ENCODE data around the gene APOA1.

DNA sequence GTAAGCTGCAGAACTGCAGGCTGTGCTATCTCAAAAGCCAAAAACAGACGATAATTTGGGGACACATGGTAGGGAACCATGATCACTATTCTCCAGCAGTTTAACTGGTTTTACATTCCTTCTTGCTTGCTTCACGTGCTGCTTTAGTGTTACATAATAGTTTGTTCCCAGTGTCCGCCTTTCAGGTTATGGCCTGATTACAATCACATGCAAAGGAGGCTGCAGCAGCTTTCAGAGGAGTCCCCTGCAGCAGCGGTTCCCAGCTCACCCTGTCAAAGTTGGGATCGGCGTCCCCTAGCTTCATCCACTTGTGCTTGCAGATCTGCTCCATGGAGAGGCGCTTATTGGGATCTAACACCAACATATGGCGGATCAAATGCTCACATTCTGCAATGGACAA, 39.2 kb upstream of the APOA1 start:
- TF ChIP-seq, protein P1, sequence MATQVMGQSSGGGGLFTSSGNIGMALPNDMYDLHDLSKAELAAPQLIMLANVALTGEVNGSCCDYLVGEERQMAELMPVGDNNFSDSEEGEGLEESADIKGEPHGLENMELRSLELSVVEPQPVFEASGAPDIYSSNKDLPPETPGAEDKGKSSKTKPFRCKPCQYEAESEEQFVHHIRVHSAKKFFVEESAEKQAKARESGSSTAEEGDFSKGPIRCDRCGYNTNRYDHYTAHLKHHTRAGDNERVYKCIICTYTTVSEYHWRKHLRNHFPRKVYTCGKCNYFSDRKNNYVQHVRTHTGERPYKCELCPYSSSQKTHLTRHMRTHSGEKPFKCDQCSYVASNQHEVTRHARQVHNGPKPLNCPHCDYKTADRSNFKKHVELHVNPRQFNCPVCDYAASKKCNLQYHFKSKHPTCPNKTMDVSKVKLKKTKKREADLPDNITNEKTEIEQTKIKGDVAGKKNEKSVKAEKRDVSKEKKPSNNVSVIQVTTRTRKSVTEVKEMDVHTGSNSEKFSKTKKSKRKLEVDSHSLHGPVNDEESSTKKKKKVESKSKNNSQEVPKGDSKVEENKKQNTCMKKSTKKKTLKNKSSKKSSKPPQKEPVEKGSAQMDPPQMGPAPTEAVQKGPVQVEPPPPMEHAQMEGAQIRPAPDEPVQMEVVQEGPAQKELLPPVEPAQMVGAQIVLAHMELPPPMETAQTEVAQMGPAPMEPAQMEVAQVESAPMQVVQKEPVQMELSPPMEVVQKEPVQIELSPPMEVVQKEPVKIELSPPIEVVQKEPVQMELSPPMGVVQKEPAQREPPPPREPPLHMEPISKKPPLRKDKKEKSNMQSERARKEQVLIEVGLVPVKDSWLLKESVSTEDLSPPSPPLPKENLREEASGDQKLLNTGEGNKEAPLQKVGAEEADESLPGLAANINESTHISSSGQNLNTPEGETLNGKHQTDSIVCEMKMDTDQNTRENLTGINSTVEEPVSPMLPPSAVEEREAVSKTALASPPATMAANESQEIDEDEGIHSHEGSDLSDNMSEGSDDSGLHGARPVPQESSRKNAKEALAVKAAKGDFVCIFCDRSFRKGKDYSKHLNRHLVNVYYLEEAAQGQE (IDR thresholded peaks at IDR 0.05; ENCODE audit: insufficient read depth in 1 of 2, low read depth in 2 of 2, low read length in 2 of 2) = no peak
- no peak for TF ChIP-seq TAF1 (IDR thresholded peaks at IDR 0.05; ENCODE audit: borderline replicate concordance, insufficient read depth, low read length)
- no peak for TF ChIP-seq POLR2AphosphoS5 (IDR thresholded peaks at IDR 0.05; ENCODE audit: low read depth, low read length)
- TF ChIP-seq FOXP2 (optimal IDR thresholded peaks at IDR 0.05; ENCODE audit: borderline replicate concordance, extremely low read depth, extremely low read length, insufficient read depth) = no peak
- no peak for TF ChIP-seq SIN3A (IDR thresholded peaks at IDR 0.05; ENCODE audit: borderline replicate concordance, insufficient read depth, low read length)

All from PFSK-1 (cell line).